ENCODE results near the gene ANGPTL1. TPM values are rescaled to one million over a fixed set of nuclear protein-coding genes. Genes with fewer than 3 reads are reported as not detected.

Gene ANGPTL1
- polyA plus RNA-seq (2011; rRNA removed) (0.12 and 0.30 TPM in 2 replicates), polyA plus RNA-seq (2017; fragmentation: RNase III; extraction: RNeasy Plus Mini Kit Qiagen cat#74134 plus additional on column Dnase treatment) (not detected in 3 replicates), polyA minus RNA-seq (2011; rRNA and poly(A)+ RNA removed) (not detected in 2 replicates)
- 0.04 TPM in 1 of 2 replicates, not detected in the other for polyA plus RNA-seq (2012; cell fraction: cytosol; rRNA removed)
- not detected in 2 replicates for polyA plus RNA-seq (2012; cell fraction: nucleus; rRNA removed)

GRCh38 chr1:178870944-178871343 lies at the start of gene ANGPTL1:
TSS of gene ANGPTL1 (minus strand) at chr1:178871077. CDS start at chr1:178865776, 5,301 bp downstream.
- CTCF ChIA-PET, result interaction anchor here (1.1 kb wide), 1 partner anchor 9 kb away, joined by 4 read pairs; no protein-coding TSS in a partner anchor

GRCh38 chr1:178919581-178919980 lies 48.7 kb upstream of the ANGPTL1 start:
- ATAC-seq, result no peak

More at GRCh38 chr1:178870944-178871343, at the start of gene ANGPTL1:
- ATAC-seq (no peak), FAIRE-seq (no peak), DNase-seq (ENCODE audit: low read depth in 1 of 2, low spot score in 1 of 2) (no peak)
- TF ChIP-seq CBX2 (IDR thresholded peaks at IDR 0.05; ENCODE audit: borderline replicate concordance, low read depth) (no peak), CEBPB (IDR thresholded peaks at IDR 0.05) (no peak), USF2 (IDR thresholded peaks at IDR 0.05) (no peak), RAD21 (conservative IDR thresholded peaks at IDR 0.05 in 1 of 2, IDR thresholded peaks at IDR 0.05 in 1 of 2) (no peak), EP300 (IDR thresholded peaks at IDR 0.05) (no peak), ZSCAN20 (CRISPR knock-in tag; IDR thresholded peaks at IDR 0.05) (no peak), NPAS2 (CRISPR knock-in tag; IDR thresholded peaks at IDR 0.05; ENCODE audit: borderline replicate concordance) (no peak), ZC3H11A (IDR thresholded peaks at IDR 0.05) (no peak), PHF8 (IDR thresholded peaks at IDR 0.05; ENCODE audit: borderline replicate concordance, low read depth) (no peak)
- POLR2A ChIA-PET, result no interaction called here
- H3K4me2 ChIP-seq, result peak within 1 kb of the TSS; percentile 40
- H3K27ac ChIP-seq, result no peak within 1 kb of the TSS
- no peak within 1 kb of the TSS for H3K4me3 ChIP-seq
- H3K4me1 ChIP-seq, result peaks cover 37% of the 10 kb centered on the region
- no peaks in the 10 kb centered on the region for H3K9me3 ChIP-seq
- WGBS (ENCODE audit: missing lambda C conversion rate), result 71% methylated on average over 4 of the region's 4 CpGs

GRCh38 chr1:178918955-178919354 lies 48.1 kb upstream of the ANGPTL1 start:
- no peak overlapping the region for H3K4me3 ChIP-seq
- TF ChIP-seq ZNF302 (CRISPR knock-in tag; IDR thresholded peaks at IDR 0.05), result no peak
- TF ChIP-seq MAFK (IDR thresholded peaks at IDR 0.05; ENCODE audit: partially characterized antibody), result no peak
- TF ChIP-seq ATOH8 (CRISPR knock-in tag; IDR thresholded peaks at IDR 0.05; ENCODE audit: low read depth), result no peak
- no peak for TF ChIP-seq HES2 (IDR thresholded peaks at IDR 0.05)
- TF ChIP-seq RFX5 (IDR thresholded peaks at IDR 0.05), result no peak
- no peak for TF ChIP-seq NPAS2 (CRISPR knock-in tag; IDR thresholded peaks at IDR 0.05; ENCODE audit: borderline replicate concordance)
- no peak for TF ChIP-seq BCL3 (IDR thresholded peaks at IDR 0.05)
- TF ChIP-seq KDM5A (IDR thresholded peaks at IDR 0.05), result no peak
- no peak for TF ChIP-seq RNF2 (IDR thresholded peaks at IDR 0.05; ENCODE audit: borderline replicate concordance, low read depth)
- TF ChIP-seq HMGXB4 (CRISPR knock-in tag; IDR thresholded peaks at IDR 0.05; ENCODE audit: borderline replicate concordance), result no peak
- no peak for TF ChIP-seq POLR2A (IDR thresholded peaks at IDR 0.05; ENCODE audit: low read length)
- no peak for DNase-seq (ENCODE audit: low read depth in 1 of 2, low spot score in 1 of 2)
- no peak overlapping the region for H3K27ac ChIP-seq
- FAIRE-seq, result no peak
- no peaks in the 10 kb centered on the region for H3K4me1 ChIP-seq
- WGBS (ENCODE audit: missing lambda C conversion rate), result 91% methylated on average over 2 of the region's 2 CpGs
- no peak for ATAC-seq
- H3K4me2 ChIP-seq, result no peak overlapping the region
- ChIA-PET POLR2A (no interaction called here), CTCF (interaction anchor here (0.8 kb wide), 1 partner anchor 154 kb away, joined by 3 read pairs; no protein-coding TSS in a partner anchor)
- H3K9me3 ChIP-seq, result no peaks in the 10 kb centered on the region

More at GRCh38 chr1:178919581-178919980, 48.7 kb upstream of the ANGPTL1 start:
- DNase-seq (ENCODE audit: low read depth in 1 of 2, low spot score in 1 of 2) (no peak), FAIRE-seq (no peak)
- H3K4me3 ChIP-seq, result no peak overlapping the region
- WGBS (ENCODE audit: missing lambda C conversion rate), result 86% methylated on average over 2 of the region's 2 CpGs
- no peaks in the 10 kb centered on the region for H3K4me1 ChIP-seq
- TF ChIP-seq MAX (IDR thresholded peaks at IDR 0.05) (no peak), FOXS1 (CRISPR knock-in tag; IDR thresholded peaks at IDR 0.05) (no peak), HEYL (CRISPR knock-in tag; IDR thresholded peaks at IDR 0.05) (no peak), POLR2AphosphoS2 (conservative IDR thresholded peaks at IDR 0.05; ENCODE audit: low read length) (no peak), RFX5 (IDR thresholded peaks at IDR 0.05) (no peak), GATA3 (IDR thresholded peaks at IDR 0.05; ENCODE audit: borderline replicate concordance) (no peak), MAFK (IDR thresholded peaks at IDR 0.05; ENCODE audit: partially characterized antibody) (no peak), EP300 (IDR thresholded peaks at IDR 0.05) (no peak)
- no peak overlapping the region for H3K27ac ChIP-seq
- no peak overlapping the region for H3K4me2 ChIP-seq
- CTCF ChIA-PET, result interaction anchor here (0.8 to 1.8 kb wide), 2 partner anchors 155 to 377 kb away, joined by 3 to 4 read pairs; no protein-coding TSS in a partner anchor
- POLR2A ChIA-PET, result no interaction called here
- H3K9me3 ChIP-seq, result peaks cover 4% of the 10 kb centered on the region; the same call in 1 of the 3 replicates
